ENCODE results near the gene ZFAND2A.

DNA sequence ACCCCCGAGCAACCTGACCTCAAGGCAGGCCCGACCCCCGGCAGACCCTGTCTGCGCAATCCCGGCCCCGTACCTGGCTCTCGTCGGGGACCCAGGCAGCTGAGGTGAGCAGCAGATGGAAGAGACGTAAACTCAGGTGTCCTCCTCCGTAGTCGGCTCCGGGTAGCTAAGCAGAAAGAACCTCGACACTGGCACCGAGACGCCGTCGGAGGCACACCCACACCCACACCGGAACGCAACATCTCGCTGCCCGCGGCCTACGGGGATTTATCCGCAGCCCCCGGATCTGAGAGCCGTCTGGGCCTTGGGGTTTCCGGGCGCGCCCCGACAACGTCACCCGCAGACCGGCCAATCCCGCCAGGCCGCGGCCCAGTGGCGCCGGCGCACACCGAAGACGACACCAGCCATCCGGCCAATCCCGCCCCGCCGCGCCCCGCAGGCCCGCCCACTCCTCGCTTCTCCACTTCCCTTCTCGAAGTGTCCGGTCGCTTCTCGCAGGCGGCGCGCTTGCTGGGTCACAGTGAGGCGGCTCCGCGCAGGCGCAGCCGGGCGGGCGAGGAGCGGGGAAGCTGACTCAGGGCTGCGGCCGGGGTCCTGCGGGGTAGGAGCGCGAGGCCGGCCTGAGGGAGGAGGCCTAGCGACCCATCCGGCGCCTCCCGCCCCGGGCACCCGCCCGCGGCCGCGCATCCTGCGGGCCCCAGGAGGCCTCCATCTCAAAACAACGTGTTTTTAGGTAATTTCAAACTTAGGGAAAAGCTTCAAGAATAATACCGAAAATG lies at the start of gene ZFAND2A:
- TF ChIP-seq, protein P1, sequence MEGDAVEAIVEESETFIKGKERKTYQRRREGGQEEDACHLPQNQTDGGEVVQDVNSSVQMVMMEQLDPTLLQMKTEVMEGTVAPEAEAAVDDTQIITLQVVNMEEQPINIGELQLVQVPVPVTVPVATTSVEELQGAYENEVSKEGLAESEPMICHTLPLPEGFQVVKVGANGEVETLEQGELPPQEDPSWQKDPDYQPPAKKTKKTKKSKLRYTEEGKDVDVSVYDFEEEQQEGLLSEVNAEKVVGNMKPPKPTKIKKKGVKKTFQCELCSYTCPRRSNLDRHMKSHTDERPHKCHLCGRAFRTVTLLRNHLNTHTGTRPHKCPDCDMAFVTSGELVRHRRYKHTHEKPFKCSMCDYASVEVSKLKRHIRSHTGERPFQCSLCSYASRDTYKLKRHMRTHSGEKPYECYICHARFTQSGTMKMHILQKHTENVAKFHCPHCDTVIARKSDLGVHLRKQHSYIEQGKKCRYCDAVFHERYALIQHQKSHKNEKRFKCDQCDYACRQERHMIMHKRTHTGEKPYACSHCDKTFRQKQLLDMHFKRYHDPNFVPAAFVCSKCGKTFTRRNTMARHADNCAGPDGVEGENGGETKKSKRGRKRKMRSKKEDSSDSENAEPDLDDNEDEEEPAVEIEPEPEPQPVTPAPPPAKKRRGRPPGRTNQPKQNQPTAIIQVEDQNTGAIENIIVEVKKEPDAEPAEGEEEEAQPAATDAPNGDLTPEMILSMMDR (IDR thresholded peaks at IDR 0.05) = no peak
- TF ChIP-seq EP300 (IDR thresholded peaks at IDR 0.05) = no peak
- peak in 2 of 4 donors; percentile 49 to 52 for TF ChIP-seq POLR2A (IDR thresholded peaks at IDR 0.05)
